22Rv1 (cell line): ENCODE measurements around the gene RANBP17.

Experiments used
- ZFX ChIP-seq: fragments of 450-650 bp; IDR thresholded peaks from 2 replicates; pipeline ENCODE4 v1.6.1; 2017; ENCODE audit warnings: antibody characterized with exemption, borderline replicate concordance
- TF ChIP-seq, protein P1 (sequence below): fragments of 450-650 bp; IDR thresholded peaks from 2 replicates; pipeline ENCODE4 v1.5.1; 2017; ENCODE audit warnings: mild to moderate bottlenecking

DNA sequence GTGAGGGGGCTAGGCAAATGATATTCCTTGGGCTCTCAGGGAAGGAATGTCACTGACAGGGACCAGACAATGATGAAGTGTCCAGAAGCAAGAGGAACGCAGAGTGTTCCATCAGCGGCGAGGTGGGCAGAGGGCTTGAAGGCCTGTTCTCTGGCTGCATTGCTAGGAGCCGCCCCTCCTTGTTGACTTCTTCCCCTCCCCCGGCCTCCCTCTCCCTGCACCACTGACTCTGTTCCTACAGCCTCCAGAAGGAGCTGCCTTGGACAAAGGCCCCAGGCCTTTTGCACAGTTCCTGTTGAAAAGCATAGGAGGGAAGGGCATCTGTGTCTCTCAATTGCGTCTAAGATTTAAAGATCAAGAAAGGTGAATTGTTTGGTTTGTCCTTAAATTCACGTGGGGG is 459.6 kb downstream of the RANBP17 start:
- TF ChIP-seq, protein P1, sequence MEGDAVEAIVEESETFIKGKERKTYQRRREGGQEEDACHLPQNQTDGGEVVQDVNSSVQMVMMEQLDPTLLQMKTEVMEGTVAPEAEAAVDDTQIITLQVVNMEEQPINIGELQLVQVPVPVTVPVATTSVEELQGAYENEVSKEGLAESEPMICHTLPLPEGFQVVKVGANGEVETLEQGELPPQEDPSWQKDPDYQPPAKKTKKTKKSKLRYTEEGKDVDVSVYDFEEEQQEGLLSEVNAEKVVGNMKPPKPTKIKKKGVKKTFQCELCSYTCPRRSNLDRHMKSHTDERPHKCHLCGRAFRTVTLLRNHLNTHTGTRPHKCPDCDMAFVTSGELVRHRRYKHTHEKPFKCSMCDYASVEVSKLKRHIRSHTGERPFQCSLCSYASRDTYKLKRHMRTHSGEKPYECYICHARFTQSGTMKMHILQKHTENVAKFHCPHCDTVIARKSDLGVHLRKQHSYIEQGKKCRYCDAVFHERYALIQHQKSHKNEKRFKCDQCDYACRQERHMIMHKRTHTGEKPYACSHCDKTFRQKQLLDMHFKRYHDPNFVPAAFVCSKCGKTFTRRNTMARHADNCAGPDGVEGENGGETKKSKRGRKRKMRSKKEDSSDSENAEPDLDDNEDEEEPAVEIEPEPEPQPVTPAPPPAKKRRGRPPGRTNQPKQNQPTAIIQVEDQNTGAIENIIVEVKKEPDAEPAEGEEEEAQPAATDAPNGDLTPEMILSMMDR, result no peak
- TF ChIP-seq ZFX, result no peak
